GM18511 (cell line): ENCODE measurements around the gene TMEM220.

ENCODE experiments used
- ATAC-seq: cut with Tn5 transposase; IDR thresholded peaks from one replicate; pipeline ENCODE4 v1.9.1; 2021; ENCODE audit warnings: mild to moderate bottlenecking, moderate library complexity; ENCODE audit not compliant: unreplicated experiment

Gene TMEM220

DNA sequence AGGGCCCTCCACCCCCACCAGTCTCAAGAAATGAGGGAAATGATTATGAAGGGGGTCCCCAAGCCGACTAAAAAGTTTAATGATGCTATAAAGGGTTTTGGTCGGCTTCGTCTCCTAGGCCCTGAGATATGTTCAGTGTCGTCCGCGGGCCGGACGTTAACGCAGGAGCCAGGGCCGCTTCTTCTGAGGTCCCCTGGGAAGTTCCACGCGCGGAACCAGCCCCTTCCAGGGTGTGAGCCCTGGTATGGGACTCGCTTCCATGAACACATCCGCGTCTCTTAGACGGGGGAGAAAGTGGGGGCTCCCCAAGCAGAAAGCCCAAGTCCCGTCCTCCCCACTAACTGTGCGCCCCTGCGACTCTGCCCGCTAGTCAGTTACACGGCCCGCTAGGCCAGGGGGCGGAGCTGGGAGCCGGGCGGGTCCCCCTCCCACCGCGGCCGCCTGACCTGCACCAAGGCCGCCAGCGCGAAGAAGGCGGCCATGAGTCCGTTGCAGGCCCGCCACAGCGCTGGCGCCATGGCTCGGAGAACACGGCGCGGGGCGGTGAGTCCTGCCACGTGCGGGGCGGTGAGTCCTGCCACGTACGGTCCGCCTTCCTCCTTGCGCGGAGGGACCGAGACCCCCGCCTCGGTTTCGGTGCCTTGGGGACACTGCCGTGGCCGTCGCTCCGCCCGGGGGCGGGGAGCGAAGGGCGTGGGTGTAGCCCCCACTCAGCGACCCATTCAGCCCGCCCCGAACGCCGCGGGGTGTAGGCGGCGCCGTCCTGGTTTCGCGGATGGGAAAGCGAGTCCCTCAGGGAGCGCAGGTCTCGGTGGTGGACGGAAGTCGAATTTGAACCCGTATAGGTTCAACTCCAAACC, at the start of gene TMEM220:
TSS of gene TMEM220 (minus strand) at position 690 of the 860 bp plus-strand sequence. CDS start at position 518, 172 bp downstream.
- peak; percentile 86 for ATAC-seq

DNA sequence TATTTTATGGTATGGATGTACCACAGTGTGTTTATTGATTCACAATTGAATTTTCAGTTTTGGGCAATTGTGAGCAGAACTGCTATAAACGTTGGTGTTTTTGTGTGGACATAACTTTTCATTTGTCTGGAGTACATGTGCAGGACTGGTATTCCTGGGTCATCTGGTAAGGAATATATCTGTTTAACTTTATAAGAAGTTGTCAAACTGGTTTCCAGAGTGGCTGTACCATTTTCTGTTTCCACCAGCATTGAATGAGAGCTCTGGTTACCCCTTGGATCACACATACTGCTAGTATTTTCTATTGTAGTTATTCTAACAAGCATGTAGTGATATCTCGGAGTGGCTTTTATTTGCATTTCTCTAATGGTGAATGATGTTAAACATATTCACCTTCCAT, 49.8 kb upstream of the TMEM220 start:
- no peak for ATAC-seq

DNA sequence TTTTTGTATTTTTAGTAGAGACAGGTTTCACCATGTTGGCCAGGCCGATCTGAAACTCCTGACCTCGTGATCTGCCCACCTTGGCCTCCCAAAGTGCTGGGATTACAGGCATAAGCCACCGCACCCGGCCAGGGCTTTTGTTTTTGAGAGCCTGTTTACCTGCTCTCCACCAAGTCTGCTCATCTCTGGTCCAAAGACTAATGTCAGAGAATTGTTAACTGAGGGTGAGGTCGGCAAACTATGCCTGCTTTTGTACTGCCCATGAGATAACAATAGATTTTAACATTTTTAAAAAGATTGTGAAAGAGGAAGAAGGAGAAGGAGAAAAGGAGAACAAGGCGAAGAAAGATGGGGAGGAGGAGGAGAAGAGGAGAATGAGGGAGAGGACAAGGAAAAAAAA, 48.1 kb upstream of the TMEM220 start:
- no peak for ATAC-seq

DNA sequence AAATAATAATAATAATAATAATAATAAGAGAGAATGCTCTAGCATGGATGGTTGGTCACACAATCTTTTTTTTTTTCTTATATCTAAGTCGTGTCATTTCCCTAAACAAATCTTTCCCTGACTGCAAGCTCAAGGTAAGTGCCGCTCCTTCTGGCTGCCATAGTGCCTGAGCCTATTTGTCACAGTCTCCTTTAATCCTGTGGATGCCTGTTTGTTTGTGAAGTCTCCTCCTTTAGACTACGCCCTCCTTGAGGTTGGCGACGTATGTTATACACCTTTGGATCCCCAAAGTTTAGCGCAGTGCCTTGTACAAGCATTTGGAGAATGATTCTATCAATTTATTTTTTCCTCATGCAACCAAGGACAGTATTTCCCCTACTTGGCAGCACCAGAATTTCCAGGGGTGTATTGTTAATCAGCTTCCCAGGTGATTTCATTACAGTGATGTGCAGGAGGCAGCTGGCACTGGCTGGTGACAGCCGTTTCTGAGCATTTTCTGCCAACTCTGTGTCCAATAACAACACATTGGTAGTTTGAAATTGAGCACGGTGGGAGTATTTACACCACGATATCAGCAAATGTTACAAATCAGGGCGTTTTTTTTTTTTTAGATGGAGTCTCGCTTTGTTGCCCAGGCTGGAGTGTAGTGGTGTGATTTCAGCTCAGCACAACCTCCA, 47.4 kb upstream of the TMEM220 start:
- no peak for ATAC-seq

DNA sequence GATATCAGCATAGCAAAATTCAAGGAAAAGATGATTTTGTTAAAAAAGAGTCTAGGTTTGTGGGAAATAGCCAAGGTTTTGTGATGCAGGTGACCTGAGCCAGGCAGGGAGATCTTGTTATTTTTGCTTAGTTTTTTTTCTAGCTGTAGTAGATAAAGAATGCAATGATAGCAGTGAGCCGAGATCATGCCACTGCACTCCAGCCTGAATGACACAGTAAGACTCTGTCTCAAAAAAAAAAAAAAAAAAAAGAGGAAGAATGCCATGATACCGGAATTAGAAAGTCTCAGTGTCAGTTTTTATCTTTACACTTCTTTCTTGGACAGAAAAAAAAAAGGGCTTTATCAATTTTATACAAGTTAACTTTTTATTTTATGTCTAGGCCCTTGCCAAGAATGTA, 46.6 kb upstream of the TMEM220 start:
- no peak for ATAC-seq

DNA sequence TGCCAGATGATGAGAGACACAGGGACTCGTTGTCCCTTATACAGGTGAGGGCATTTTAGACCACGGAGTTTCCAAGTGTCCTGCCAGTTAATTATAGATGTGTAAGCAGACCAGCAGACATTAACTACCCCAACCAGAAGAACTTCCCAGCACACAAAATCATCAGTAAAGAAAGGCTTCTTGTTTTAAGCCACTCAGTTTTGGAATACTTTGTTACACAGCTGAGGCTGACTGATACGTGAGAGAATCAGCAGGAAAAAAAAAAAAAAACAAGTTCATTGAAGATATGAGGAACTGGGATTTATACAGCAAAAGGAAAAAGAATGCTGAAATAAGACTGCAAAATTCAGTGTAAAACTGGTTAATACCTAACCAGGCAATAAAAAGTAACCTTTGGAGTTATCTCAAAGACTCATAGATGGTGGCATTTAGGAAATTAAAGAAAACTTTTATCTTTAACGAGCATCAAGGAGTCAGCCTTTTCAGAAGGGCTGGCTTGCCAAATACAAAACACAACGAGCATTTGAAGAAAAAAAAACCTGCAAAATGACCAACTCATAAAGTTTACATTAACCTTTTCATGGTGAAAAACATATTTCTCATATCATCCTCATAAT, 46.0 kb upstream of the TMEM220 start:
- no peak for ATAC-seq

DNA sequence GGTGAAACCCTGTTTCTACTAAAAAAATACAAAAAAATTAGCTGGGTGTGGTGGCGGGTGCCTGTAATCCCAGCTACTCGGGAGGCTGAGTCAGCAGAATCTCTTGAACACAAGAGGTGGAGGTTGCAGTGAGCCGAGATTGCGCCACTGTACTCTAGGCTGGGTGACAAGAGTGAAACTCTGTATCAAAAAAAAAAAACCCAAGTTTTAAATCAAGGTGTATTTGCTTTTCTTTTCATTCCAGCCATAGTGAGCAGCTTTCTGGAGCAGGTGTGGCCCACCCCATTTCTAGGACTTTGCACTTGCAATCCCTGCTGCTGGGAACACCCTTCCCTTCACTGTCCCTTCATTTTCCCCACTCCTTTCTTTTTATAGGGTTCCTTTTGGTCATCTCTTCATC, 45.2 kb upstream of the TMEM220 start:
- no peak for ATAC-seq

DNA sequence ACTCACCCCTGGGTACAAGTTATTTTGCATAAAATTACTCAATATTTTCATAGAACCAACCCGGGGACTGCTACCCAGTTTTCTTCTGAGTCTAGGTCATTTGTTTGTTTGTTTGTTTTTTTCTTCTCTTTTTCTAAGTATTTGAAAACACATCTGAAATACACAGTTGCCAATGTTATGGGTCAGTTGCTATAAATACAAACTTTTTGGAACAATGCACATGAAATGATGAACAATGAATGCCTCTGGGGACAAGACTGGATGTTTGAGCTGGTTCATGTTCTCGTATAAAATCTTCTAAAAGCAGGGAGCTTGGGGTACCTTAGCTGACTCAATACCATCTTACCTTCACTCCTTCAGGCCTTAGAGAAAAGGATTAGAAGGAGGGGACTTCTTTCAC, 43.6 kb upstream of the TMEM220 start:
- ATAC-seq: no peak

DNA sequence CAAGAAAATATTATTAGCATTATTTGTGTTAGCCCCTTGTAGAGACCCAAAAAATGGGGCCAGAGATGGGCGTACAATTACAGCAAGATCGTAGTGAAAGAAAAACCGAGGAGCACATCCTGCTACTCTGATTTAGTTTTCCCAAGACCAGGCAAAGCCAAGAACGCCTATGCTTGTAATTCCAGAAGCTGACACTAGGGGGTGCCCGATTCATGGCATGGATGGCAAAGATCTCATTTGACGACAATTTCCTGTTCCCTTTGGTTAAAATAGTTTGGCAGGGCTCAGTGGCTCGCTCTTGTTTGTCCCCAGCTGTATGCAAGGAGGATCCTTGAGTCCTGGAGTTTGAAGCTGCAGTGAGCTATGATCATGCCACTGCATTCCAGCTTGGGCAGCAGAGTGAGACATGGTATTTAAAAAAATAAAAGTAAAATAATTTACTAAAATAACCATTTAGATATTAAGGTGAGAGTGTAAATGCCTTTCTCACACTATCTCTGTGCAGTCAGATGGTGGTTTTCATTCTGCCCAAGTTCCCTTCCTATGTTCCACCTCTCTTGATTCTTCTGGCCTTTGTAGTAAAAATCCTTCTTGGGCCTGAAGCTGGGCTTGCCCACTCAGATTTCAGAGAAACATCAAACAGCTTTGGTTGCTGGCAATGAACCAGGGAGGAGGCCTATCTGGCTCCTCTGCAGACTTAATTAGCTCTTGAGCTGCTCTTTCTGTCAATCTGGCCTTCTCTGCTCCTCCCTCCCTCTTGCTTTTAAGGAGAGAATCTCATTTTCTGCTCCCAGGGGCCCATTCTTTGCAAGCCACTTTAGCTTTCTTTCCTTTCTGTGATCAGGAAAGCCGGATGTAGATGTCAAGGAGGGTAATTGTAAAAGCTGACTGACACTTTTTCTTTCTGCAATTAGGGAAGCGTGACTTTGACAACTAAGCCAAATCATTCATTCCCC, 42.9 kb upstream of the TMEM220 start:
- ATAC-seq: no peak

DNA sequence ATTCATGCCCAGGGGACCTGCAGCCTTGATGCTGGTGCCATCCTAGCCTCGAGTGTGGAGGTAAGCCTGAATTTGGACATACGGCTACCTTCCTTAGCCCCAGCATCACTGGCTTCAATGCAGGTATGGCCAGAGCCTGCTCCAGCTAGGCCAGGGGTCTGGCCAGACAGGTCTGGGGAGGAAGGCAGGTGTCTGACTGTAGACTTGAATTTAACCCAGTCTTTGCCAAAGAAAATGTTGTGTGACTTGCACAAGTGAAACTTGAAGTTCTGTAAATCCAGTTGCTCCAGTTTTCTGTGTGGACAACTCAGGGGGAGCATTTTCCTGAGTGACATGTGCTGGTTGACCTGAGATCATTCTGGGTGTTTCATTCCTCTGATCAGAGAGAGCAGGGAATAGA, 41.3 kb upstream of the TMEM220 start:
- no peak for ATAC-seq

DNA sequence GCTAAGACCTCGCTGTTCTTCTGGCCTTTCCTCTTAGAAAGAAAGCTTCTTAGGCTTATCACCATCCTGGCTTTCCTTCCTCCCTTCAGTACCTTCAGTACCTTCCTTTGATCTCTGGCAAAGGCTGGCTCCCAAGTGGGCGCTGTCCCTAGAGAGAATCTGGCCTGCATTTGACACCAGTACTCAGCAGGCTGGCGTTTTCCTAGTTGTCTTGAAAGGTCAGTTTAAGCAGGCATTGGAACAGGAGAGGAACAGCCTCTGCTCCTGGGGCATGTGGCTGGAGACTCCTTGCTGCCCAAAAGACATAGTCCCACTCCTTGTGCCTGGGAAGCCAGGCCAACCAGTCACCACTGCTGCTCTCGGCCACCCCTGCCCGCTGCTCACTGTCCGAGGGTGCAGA, 40.0 kb upstream of the TMEM220 start:
- no peak for ATAC-seq

DNA sequence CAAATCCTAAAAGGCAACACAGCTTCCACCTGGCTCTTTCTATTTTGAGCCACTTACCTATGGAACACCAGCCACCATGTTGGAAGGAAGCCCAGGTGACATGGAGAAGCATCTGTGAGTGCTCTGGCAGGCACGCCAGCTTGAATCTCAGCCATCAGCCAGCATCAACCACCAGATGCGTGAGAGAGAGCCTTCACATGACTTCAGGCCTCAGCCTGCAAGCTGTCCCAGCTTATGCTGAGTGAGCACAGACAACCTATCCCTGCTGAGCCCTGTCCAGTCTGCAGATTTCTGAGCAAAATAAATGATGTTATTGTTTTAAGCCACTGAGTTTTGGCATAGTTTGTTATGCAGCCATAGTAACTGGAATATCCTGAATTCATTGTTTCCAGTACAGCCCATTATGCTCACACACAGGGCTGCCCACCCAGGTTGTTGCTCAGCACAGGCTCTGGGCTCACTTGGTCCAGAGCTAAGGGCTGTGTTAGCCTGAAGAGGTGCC, 39.0 kb upstream of the TMEM220 start:
- ATAC-seq: no peak

DNA sequence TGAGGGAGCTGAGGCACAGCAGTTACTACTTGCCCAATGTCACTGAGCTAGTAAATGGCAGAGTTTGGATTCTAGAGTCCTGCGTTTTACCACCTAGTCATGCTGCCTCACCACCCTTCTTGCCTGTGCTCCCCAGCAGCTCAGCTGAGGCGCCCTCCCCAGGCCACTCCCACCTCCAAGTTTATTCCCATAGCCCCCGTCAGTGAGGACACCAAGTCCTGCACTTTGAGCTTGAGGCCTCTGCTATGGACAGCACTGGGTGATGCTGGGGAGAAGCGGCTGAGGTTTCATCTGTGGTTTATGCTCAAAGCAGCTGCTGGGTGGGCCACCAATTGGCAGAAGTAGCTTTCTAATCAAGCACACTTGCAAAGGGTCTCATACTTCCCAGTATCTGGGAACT, 37.4 kb upstream of the TMEM220 start:
- ATAC-seq: no peak

DNA sequence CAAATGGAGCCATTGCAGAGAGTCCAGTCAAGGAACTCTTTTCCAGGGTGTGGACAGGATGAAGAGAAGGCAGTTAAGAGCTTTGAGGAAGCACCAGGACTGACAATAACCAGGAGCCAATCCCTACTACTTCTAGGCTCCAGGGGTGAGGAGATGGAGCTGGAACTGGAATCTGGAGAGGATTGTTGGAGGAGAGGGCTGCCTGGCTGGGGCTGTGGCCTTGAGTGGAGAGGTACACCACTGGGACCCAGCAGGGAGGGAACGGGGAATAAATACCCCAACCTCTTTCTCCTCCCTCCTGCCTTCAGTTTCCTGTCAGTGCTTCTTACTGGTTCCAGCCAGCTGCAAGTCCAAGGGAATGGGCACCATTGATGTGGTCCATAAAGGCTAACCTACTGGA, 32.2 kb upstream of the TMEM220 start:
- ATAC-seq: no peak

DNA sequence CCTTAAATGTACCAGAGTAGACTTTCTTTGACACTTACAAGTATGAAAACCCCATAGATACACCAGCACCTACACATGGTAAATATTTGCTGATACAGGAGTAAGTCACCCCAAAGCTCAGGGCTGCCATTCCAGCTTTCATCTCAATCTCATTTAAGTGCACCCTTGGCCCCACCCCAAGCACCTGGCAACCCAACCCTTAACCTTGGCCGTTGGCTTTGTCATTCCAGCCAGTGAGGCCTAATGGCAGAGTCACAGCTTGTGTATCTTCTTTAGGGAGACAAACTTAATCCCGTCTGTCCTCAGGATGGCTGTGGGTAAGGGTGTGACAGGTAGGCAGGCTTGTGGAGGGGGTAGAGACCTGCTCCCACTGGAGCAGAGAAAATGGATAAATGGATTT, 31.5 kb upstream of the TMEM220 start:
- no peak for ATAC-seq

DNA sequence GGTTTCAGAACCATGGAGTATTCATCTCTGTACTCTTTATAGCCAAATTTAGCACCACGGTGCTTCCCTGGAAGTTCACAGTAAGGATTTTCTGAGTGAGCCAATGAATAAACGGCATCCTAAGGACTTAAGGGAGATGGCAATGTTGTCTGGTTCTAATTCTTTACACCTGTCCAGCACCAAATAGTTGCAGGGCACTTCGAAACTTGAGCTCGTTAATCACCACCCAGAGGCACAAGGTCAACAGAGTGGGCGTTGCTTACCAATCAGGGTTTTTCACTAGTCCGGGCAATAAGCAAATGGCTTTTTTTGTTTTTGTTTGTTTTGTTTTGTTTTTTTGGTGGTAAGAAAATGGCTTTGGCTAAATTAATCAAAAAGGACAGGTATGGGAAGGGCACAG, 28.2 kb upstream of the TMEM220 start:
- ATAC-seq: no peak

DNA sequence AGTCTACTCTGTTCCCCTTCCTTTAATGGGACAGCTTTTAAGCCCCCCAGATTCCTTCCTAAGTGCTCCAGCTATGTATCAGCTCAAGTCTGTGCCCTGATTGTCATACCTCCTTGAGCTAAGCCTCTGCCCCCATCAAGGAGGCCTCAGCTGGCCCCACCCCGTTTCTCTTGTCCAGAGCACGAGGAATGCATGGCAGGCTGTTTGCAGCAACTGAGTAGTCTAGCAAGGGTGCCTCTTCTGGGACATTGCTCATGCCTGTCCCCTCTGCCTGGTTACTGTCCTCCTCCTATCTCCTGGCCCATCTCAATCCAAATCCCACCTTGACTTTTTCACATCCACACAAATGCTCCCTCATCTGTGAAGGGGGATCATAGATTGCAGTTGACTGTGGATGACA, 27.8 kb upstream of the TMEM220 start:
- no peak for ATAC-seq

DNA sequence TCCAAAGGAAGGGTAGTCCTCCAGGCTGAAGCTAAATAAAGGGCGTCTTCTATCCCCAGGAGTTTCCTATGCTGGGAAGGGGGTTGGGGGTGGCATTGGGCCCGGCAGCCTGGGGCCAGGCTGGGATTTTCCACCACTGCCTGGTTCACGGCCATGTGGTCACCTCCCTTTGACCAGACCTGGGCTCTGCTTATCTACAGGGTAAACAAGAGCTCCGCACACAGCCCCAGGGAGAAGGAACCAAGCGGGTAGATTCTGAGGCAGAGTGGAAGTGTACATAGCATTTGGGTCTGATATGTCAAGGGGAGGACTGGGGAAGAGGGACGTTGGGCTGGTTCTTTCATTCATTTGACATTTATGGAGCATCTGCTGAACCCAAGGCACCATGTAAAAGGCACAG, 27.2 kb upstream of the TMEM220 start:
- ATAC-seq: no peak

DNA sequence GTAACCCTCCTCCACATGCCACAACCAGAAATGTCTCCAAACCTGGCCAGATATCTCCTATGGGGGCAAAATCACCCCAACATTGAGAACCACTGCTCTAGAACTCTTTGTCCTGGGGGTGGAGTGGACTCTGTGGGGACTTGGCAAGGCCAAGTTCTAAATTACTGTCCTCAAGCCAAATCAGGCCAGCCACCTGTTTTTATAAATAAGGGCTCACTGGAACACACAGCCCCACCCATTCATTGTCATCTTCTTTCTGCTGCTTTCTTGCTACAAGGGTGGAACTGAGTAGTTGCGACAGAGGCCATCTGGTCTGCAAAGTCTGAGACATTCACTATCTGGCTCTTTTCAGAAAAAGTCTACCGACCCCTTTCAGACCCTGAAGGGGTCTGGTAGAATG, 26.8 kb upstream of the TMEM220 start:
- no peak for ATAC-seq

DNA sequence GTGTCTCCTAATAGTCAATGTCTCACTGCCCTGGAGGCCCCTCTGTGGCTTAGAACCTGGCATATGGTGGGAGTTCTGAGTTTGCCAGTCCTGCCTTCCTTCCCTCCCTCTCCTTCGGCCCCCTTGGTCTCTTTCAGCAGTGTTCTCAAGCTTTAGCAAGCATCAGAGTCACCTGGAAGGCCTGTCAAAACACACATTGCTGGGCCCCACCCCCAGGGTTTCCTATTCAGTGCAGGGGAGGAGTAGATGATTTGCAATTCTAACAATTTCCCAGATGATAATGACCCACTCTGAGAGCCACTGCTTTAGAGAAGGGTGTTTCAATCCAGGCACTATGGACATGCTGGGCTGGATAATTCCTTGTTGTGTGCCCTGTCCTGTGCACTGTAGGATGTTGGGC, 26.4 kb upstream of the TMEM220 start:
- no peak for ATAC-seq
